ENCODE data around the gene ZNF451.

- TF ChIP-seq GABPA (IDR thresholded peaks at IDR 0.05; ENCODE audit: low read depth): peak; percentile 29; the same call in 1 of the 2 replicates
- TF ChIP-seq CTCF (IDR thresholded peaks at IDR 0.05; ENCODE audit: insufficient read depth, low read length): no peak
- TF ChIP-seq POLR2AphosphoS5 (IDR thresholded peaks at IDR 0.05; ENCODE audit: low read depth): no peak
- TF ChIP-seq SPI1 (IDR thresholded peaks at IDR 0.05; ENCODE audit: borderline replicate concordance, low read depth): peak; percentile 2; the same call in 1 of the 2 replicates
- no peak for TF ChIP-seq REST (IDR thresholded peaks at IDR 0.05; ENCODE audit: insufficient replicate concordance, low read depth)
Observed at GRCh38 chr6:57087916-57088315, 2.1 kb upstream of the ZNF451 start.

Data from HL-60 (cell line).